DMS153 treated with DMSO at 0.1 percent for 48 hours (cell line): Measurements from ENCODE around the gene KRTAP5-2.

Source experiments
- DNase-seq: peaks from one replicate; lab custom pipeline; 2025; ENCODE audit not compliant: unreplicated experiment; lab: John Stamatoyannopoulos, UW

The KRTAP5-2 gene

DNA sequence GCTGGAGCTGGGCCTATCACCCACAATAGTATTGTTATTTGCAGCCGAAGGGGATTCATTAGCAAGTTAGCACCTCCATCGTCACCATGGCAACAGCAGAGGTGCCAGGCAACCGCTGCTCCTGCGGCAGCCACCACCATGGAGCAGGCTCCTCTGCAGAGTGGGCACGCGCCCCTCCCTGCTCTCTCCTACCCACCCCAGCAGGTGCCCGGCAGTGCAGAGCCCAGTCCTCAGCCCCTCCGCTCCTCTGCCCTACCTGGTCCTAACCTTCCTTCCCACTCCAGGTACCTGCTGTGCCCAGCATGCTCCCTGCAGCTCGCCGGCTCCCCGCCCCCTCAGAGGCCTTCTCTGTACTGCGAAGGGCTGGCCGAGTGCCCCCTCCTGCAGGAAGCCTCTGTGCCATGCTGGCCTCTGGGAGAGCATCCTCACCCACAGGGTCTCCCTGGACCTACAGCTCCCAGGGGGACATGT is 29.6 kb downstream of the KRTAP5-2 start:
- DNase-seq, result no peak

DNA sequence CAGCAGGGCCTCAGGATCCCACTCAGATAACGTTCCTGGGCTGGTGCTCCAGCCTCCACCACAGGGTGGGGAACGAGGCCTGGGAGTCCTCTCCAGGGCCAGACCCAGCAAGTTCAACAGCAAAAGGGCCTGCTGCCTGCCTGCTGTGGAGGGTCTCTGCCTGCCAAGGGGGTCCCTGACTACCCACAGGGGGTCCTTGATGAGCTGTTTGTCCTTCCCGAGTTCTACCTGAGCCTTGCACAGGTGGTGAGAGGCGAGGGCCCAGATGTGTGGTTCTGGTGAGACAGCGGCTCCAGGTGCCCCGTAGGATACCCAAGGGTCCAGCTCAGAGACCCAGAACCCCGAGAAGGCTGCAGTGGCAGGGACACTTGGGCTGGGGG is 30.4 kb downstream of the KRTAP5-2 start:
- DNase-seq, result no peak

DNA sequence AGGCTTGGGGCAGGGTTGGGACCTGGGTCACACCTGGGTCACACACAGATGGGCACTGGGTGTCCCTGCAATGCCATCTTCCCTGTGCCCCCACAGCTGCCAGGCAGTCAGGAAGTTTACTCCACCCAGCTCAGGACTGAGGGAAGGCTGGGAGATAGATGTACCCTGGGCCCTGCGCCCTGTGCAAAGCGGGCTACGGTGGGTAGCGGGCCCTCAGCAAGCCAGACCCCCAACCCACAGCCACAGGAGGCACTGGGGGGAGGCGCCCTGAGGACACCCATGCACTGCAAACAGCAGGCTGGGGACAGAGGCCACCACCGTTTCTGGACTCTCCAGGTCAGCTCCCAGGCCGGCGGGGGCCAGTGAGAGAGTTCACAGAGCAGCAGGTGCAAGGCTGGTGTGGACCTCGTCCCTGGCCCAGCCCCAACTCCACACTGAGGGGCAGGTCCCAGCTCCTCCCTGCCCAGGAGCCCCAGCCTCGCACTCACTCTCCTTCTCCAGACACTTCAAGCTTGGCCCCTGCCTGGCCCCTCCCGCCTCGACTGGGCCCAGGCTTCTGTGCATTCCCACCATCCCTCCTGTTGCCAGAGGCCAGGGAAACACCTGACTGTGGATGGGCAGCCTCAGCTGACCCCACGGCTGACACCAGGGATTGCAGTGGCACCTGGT is 30.9 kb downstream of the KRTAP5-2 start:
- no peak for DNase-seq

DNA sequence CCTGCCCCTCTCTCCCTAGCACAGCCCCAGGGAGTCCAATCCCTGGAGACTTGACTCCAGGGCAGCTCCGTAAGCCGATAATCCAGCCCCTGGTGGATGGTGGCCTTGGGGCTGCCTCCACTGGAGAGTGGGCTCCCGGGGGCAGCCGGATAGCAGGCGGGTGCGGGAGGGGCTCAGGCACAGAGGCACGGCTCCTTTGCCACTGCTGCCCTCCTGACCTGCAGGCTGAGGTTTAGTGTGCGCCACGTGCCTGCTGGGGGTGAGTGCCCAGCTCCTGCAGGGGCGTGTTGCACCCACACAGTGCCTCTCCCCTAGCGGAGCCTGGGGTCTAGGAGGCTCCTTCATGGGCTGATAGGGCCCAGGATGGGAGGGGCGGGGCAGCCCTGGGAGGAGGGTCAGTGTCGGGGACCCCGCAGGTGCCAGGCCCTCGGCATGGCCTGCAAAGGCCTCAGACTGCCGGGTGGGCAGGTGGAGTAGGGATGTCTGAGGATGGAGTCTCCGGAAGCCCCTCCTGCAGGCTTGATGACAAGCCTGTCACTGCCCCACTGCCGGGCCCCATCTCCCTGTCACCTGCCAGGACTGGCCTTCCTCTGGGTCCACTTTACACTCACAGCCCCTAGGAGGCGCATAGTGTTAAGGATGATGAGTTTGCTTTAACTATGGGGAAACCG is 31.6 kb downstream of the KRTAP5-2 start:
- no peak for DNase-seq

DNA sequence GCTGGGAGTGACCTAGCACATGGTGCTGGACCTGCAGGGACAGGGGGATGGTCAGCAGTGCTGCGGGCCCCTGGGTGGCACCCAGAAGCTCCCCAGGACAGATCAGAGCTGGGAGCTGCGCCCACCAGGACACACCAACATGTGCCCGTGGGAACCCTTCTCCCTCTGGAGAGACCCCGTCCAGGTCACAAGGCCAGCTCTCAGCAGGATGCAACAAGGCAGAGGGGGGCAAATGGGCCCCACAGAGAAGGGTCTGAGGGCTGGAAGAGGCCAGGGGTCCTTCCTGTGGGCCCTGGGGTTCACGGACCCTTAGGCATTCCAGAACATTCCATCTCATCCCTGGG is 32.2 kb downstream of the KRTAP5-2 start:
- no peak for DNase-seq

DNA sequence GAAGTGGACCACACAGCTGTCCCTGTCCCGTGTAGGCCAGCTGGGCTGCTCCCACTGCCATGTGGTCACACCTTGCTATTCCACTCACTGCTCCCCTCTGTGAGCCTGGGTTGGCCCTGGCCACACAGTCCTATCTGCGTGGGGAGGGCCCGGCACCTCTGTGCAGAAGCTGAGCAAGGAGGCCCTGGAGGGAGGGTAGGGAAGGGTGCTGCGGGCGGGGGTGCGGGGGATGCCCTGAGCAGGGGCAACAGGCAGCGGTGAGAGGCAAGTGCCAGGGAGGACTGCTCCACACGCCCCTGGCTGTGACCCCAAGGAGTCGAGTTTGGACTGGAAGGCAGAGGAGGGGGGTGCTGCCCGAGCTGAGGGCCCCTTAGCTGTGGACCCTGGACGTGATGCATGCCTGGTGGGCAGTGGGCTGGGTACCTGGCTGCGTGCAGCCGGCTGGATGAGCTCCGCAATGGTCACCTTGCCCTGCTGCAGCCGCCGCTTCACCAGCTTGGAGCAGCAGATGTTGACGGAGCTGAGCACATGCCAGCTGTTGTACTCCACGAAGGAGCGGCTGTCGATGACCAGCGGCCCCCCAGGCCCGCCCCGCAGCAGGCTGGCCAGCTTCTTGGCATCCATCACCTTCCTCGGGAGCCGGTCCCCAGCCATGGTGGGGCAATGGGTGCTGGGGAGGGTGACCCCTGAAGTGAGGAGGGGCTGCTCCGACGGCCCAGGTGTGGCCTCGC is 32.8 kb downstream of the KRTAP5-2 start:
- no peak for DNase-seq

DNA sequence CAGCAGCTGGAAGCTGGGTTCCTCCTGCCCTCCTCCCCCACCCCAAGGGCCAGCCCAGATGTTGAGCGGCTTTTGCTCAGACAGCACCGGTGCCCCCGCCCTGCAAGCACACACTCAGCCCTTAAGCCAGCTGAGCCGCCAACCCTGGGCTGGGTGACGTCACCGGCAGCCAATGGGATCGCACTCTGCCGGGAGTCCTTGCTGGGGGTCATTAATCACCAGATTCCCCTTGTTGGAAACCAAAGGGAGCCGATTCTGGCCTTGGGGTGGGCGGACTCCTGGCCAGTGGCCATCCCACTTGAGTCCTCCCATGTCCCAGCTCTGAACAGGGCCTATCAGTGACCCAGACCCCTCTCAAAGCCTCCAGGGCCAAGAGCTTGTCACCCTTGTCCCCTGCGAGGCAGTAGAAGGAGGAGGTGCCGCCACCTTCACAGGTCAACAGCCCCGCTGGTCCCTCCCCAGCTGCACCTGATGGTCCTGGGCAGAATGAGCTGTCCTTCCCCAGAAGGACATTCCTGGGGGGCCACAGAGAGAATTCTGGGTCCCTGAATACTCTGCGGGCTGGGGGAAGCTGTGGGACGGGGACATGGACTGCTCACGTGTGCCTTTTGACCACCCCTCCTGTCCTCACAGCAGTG is 33.4 kb downstream of the KRTAP5-2 start:
- DNase-seq, result no peak

DNA sequence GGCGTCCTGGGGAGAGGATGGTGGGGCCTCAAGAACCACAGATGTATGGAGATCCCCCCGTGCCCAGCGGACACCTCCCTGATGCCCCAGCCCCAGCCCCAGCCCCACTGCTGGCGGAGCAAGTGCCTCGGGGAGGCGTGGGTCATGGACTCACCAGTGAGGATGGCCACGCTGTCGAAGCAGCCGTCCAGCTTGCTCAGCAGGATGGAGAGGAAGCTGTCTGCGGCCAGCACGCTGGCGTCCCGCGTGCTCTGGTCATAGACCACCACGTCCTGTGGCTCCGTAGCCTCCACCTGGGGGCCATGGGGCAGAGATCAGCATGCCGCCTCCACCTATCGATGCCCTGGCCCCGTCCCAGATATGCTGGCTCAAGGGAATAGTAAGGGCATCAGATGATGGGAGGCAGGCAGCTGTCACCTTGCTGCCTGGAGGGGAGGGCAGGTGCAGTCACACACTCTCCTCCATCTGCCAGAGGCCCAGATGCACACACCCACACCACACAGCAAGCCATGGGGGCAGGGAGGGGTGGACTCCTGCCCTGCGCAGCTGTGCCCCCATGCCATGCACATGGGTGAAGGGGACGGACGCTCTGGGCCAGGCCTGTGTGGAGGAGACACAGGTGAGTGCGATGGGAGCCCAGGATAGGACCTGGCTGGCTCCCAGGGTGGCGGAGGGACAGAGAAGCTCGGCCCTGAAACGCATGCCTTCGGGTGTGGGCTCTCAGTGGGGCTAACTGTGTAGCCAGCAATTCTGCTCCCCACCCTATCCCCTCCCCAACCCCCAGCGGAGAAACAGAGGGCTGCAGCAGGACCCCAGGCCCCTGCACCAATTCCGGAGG is 34.2 kb downstream of the KRTAP5-2 start:
- DNase-seq, result no peak

DNA sequence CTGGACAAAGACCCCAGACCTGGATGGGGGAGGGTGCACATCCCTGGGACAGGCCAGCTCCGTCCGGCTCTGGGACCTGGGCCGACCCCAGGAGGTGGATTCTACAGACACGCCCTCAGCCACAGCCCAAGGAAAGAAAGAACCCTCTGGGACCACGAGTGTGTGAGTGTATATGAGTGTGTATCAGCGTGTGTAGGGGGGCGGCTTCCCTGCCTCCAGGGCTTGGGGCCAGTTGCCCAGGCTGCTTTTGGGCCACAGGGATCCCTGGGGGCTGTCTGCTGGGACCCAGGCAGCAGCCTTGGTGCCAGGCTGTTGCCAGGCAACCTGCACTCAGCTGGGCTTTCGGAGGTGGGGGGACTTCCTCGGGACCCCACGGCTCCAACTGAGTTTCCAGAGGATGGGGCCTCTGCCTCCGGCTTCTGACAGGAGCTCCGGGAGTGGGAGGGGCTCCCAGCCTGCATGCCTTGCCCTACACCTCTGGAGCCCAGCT is 34.9 kb downstream of the KRTAP5-2 start:
- no peak for DNase-seq

DNA sequence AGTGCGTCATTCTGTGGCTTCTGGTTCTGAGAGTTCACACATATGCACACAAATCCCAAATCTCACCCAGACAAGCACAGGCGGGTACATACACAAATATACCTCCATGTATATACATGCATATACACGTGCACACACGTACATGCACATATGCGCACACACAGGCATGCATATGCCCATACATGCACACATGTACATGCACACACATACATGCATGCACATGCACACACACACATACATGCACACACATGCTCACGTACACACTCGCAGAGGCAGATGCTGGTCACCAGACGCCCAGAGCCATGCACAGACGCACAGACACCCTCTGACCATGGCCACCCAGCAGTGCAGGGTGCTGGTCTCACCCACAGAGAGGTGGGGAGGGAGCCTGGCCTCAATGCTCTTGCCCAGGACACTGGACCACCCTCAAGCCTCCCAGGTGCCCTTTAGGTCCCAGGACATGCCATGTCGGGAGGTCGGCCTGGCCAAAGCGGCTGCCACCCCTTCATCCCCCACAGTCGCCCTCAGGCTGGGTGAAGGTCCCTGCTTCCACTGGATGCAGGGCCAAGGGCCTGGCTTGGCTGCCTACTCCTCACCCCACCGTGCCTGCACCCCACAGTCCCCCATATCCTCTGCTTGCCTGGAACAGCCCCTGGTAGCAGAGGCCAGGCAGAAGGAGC is 35.5 kb downstream of the KRTAP5-2 start:
- DNase-seq, result no peak

DNA sequence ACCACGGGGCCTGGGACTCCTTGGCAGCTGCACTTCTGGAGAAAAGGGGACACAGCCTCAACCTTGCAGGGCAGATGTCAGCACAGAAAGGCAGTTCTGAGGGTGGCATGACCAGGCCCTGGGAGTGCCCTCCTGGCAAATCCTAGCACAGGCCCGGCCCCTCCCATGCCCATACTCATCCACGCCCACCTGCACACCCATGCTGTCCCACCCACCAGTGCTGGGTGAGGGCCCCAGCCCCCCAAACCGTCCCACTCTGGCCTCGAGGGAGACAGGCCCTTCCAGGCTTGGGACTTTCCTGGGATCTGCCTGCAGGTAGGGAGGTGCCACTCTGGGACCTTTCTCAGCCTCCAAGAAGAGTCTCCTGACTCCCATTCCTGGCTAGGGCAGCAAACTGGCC is 36.1 kb downstream of the KRTAP5-2 start:
- DNase-seq, result no peak

DNA sequence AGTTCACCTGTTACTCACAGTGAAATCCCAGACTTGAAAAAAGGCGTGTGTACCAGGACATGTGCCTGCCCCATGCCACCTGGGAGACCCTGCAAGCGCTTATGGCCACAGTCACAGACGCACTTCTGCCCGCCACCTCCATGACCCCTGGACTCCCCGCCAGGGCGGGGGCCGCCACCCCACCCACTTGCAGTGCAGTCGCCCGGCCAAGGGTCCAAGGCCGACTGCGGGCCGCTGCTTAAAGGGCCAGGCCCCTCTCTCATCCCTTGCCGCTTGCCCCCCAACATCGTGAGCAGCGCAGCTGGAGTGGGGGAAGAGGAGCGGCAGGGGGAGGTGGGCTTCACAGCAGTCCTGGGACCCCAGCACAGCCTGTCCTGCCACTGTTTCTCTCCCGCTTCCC is 36.8 kb downstream of the KRTAP5-2 start:
- no peak for DNase-seq

DNA sequence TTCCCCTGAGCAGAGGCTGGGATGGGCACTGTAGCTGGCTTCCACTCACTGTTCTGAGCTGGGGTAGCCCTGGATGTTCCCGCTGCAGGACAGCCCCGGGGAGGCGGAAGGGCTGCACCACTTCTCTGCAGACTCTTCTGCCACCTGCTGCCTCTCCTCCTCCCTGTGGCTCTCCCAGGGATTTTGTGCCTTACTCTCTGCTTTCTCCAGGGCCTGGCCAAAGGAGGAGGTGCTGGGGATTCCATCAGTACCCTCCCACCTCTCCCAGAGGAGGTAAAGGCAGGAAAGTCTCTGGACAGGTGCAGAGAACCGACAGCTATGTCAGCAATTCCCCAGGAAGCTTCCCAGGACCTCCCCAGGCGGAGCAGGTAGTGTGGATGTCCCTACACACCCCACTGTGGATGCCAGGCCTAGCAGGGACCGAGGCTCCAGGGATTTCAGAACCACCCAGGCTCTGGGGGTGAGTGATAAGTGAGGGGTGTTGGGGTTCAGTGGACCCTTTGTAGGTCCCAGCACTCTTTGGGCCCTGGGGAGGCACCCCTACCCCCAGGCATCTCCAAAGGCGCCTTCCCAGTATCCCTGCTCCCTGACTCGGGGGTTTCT is 37.3 kb downstream of the KRTAP5-2 start:
- no peak for DNase-seq

DNA sequence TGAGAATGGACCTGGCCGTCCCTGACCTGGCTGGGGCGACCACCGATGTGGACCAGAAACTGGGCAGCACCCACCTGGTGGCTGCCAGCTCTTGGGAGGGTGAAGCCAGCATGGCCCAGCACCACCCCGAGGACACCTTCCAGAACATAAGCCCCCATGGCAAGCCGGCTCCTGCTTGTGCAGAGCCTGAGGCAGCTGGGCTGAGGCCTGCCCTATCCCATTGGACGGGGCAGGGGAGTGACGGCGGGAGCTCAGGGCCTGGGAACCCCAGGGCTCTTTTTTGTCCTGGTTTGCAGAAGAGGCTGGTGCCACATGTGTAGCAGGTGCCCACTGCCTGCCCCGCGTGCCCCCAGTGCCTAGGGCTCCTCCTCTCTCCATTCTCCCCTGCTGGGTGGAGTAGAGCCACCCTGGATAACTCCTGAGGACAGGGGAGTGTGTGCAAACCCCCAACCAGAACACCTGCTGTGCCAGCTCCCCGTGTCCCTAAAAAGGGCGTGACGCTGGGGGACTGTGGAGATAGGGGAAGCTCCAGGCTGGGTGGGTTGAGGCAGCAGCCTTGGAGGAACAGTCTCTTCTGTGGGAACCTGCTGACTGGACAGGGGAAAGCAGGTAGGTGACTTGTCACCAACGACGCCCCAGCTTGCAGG is 38.0 kb downstream of the KRTAP5-2 start:
- no peak for DNase-seq

DNA sequence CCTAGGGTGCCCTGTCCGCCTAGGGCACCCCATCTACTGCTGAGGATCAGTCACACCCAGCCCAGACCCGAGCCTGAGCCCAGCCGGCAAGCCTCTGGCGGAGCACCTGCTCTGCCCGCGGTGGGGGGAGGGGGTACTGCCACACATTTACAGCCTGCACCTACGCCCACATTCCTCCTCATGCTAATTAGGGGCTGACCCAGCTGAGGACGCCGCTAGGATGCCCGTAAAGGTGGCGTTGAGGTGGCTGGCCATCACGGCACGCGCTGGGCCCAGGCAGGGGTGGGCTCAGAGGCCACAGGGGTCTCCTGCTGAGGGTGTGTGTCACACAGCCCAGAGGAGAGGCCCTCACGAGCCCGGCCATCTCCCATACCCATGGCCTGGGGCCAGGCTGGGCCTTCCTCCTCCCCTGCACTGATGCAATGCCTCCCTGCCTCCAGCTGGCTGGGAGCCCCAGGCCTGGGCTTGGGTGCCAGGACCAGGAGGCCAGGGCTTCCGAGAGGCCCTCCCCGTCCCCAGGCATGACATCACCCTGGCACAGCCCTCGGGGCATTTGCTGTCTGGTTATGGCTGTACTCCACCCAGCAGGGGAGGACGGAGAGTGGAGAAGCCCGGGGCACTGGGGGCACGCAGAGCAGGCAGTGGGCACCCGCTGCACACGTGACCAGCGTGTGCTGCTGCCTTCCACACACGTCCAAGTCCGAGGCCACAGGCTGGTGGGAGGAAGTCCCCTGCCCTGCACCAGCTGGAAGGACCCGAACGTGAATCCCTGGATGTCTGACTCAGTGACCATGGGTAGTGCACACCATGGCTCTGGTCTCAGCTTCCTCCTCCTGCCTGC is 38.8 kb downstream of the KRTAP5-2 start:
- no peak for DNase-seq

DNA sequence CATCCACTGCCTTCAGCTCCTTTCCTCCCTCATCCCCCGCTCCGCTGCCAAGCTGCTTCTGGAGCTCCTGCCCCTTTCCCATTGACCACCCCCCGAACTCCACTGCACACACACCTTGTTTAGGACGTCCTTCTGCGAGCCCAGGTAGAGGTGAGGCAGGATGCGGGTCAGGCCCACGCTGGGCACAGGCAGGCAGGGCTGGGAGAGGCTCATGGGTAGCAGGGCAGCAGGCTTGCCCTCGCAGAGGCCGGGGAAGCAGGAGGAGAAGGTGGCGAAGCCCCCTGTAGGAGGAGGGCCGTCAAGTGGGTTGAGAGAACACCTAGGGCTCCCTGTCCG is 39.4 kb downstream of the KRTAP5-2 start:
- DNase-seq, result no peak

DNA sequence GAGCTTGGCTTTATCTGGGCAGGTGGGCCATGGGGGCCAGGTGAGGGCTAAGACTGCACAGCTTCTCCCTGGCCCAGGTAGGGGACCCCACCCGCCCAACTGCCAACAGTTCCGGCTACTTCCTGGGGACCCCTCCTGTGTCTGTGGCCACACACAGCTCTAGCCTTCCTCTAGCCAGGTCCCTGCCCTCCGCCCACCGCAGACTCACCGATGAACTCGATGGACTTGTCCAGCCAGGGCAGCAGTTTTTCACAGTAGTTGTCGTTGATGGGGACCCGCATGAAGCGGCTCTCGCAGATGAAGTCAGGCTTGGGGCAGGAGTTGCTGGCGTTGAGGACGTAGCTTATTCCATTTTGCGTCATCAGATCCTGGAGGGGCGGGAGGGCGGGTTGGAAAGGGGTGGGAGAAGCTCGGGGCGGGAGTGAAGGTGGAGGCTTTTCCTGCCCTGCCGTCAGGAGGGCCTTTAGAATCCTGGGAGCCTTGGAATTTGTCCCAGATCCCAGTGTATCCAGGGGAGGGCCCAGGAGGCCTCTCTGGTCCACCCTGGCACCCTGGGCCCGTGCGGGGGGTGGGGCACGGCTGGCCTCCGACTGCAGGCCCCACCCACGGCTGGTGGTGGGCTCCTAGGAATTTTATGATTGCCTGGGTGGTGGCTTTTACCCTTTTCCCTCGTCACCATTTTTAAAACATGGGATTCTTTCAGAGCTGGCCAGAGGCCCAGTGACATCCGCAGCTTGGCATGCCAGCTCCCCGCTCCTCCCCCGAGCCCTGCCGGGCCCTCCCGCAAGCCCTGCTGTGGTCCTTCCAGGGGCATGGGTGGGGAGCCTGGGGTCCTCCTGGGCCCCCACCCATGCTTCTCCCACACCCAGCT is 40.0 kb downstream of the KRTAP5-2 start:
- DNase-seq, result no peak
